ENCODE measurements around the gene RASSF8.

Gene RASSF8

GRCh38 chr12:26022043-26022442 is 63.6 kb downstream of the RASSF8 start:
- Histone ChIP-seq H3K9ac (ENCODE audit: low read length) (no peak overlapping the region), H3K27me3 (ENCODE audit: low read length) (no peaks in the 10 kb centered on the region; the same call in 1 of the 2 replicates), H3K36me3 (ENCODE audit: low read length) (no peaks in the 10 kb centered on the region), H3K4me3 (ENCODE audit: insufficient read depth, low read length, poor library complexity, severe bottlenecking) (no peak overlapping the region), H3K27ac (ENCODE audit: low read depth, low read length) (no peak overlapping the region), H3K4me2 (ENCODE audit: low read depth, low read length, poor library complexity, severe bottlenecking) (no peak overlapping the region), H3F3A (ENCODE audit: insufficient read depth) (no peaks in the 10 kb centered on the region), H3K79me2 (ENCODE audit: insufficient read depth, low read length) (no peaks in the 10 kb centered on the region), H4K20me1 (ENCODE audit: low read depth, low read length) (no peaks in the 10 kb centered on the region), H2AFZ (ENCODE audit: low read depth, low read length, severe bottlenecking) (no peak overlapping the region), H3K9me3 (ENCODE audit: insufficient read depth, low read length) (no peaks in the 10 kb centered on the region), H3K9me2 (replicated peaks; ENCODE audit: insufficient read depth, low read length) (no peaks in the 10 kb centered on the region)
- no peak for TF ChIP-seq CTCF (IDR thresholded peaks at IDR 0.05; ENCODE audit: insufficient read depth, low read length, poor library complexity, severe bottlenecking)
- no peak for TF ChIP-seq EZH2phosphoT487 (conservative IDR thresholded peaks at IDR 0.05; ENCODE audit: low read length)

- no peaks in the 10 kb centered on the region for H3K36me3 ChIP-seq (ENCODE audit: low read length)
- H3K4me2 ChIP-seq (ENCODE audit: low read depth, low read length, poor library complexity, severe bottlenecking), result no peak overlapping the region
- no peaks in the 10 kb centered on the region for H3K9me3 ChIP-seq (ENCODE audit: insufficient read depth, low read length)
- H3K27ac ChIP-seq (ENCODE audit: low read depth, low read length), result no peak overlapping the region
- H3K9me2 ChIP-seq (replicated peaks; ENCODE audit: insufficient read depth, low read length), result no peaks in the 10 kb centered on the region
- H3F3A ChIP-seq (ENCODE audit: insufficient read depth), result no peaks in the 10 kb centered on the region
- no peaks in the 10 kb centered on the region for H4K20me1 ChIP-seq (ENCODE audit: low read depth, low read length)
- no peak overlapping the region for H3K9ac ChIP-seq (ENCODE audit: low read length)
- H3K79me2 ChIP-seq (ENCODE audit: insufficient read depth, low read length), result no peaks in the 10 kb centered on the region
- TF ChIP-seq CTCF (IDR thresholded peaks at IDR 0.05; ENCODE audit: insufficient read depth, low read length, poor library complexity, severe bottlenecking) (no peak), EZH2phosphoT487 (conservative IDR thresholded peaks at IDR 0.05; ENCODE audit: low read length) (no peak)
- H2AFZ ChIP-seq (ENCODE audit: low read depth, low read length, severe bottlenecking), result no peak overlapping the region
- no peak overlapping the region for H3K4me3 ChIP-seq (ENCODE audit: insufficient read depth, low read length, poor library complexity, severe bottlenecking)
- no peaks in the 10 kb centered on the region; the same call in 1 of the 2 replicates for H3K27me3 ChIP-seq (ENCODE audit: low read length)
Measured at GRCh38 chr12:26026713-26027112, 68.2 kb downstream of the RASSF8 start.

- H3F3A ChIP-seq (ENCODE audit: insufficient read depth), result no peaks in the 10 kb centered on the region
- TF ChIP-seq EZH2phosphoT487 (conservative IDR thresholded peaks at IDR 0.05; ENCODE audit: low read length) (no peak), CTCF (IDR thresholded peaks at IDR 0.05; ENCODE audit: insufficient read depth, low read length, poor library complexity, severe bottlenecking) (no peak)
- H3K9ac ChIP-seq (ENCODE audit: low read length), result no peak overlapping the region
- no peak overlapping the region for H3K4me3 ChIP-seq (ENCODE audit: insufficient read depth, low read length, poor library complexity, severe bottlenecking)
- no peaks in the 10 kb centered on the region for H3K36me3 ChIP-seq (ENCODE audit: low read length)
- no peaks in the 10 kb centered on the region for H3K79me2 ChIP-seq (ENCODE audit: insufficient read depth, low read length)
- H3K4me2 ChIP-seq (ENCODE audit: low read depth, low read length, poor library complexity, severe bottlenecking), result no peak overlapping the region
- H3K27ac ChIP-seq (ENCODE audit: low read depth, low read length), result no peak overlapping the region
- no peaks in the 10 kb centered on the region; the same call in 1 of the 2 replicates for H3K27me3 ChIP-seq (ENCODE audit: low read length)
- no peak overlapping the region for H2AFZ ChIP-seq (ENCODE audit: low read depth, low read length, severe bottlenecking)
- no peaks in the 10 kb centered on the region for H4K20me1 ChIP-seq (ENCODE audit: low read depth, low read length)
- H3K9me2 ChIP-seq (replicated peaks; ENCODE audit: insufficient read depth, low read length), result no peaks in the 10 kb centered on the region
- no peaks in the 10 kb centered on the region for H3K9me3 ChIP-seq (ENCODE audit: insufficient read depth, low read length)
Measured at GRCh38 chr12:26027401-26027800, 68.9 kb downstream of the RASSF8 start.

Measured in SU-DHL-6 (cell line).